Kidney (tissue), 14 donors: ENCODE data around the gene SRSF2. TPM values are rescaled to one million over a fixed set of nuclear protein-coding genes. Genes with fewer than 3 reads are reported as not detected.

Source experiments
- DNase-seq, 5 donors: peaks; one replicate each; pipeline ENCODE4 v3.0.0-alpha.2; 2013 to 2020
- FAIRE-seq: peaks from 2 replicates; lab custom pipeline; 2012; peaks lifted over from hg19 to GRCh38; lab: Jason Lieb, UNC
- H3K27ac ChIP-seq, 2 donors: one replicate each; pipeline ENCODE4 v1.7.0; 2013; ENCODE audit warnings: low read depth in 2 of 2, low read length in 2 of 2, inconsistent platforms in 1 of 2
- H3K27me3 ChIP-seq: one replicate; pipeline ENCODE4 v1.7.1; 2013; ENCODE audit warnings: low read length, inconsistent platforms; ENCODE audit not compliant: control insufficient read depth, insufficient read depth
- H3K36me3 ChIP-seq, 3 donors: one replicate each; pipeline versions ENCODE4 v1.7.0 to v1.7.1; 2013; ENCODE audit warnings: low read length in 3 of 3, control low read depth in 1 of 3, inconsistent platforms in 1 of 3; ENCODE audit not compliant: insufficient read depth in 3 of 3, control insufficient read depth in 2 of 3
- H3K4me1 ChIP-seq, 3 donors: one replicate each; pipeline versions ENCODE4 v1.7.0 to v1.7.1; 2013; ENCODE audit warnings: low read length in 3 of 3, inconsistent platforms in 1 of 3, low read depth in 1 of 3; ENCODE audit not compliant: control insufficient read depth in 2 of 3, insufficient read depth in 2 of 3
- H3K4me3 ChIP-seq, 3 donors: one replicate each; pipeline versions ENCODE4 v1.7.0 to v1.8.1; 2013; ENCODE audit warnings: low read length in 3 of 3, control low read depth in 1 of 3, inconsistent platforms in 1 of 3
- H3K9ac ChIP-seq, 3 donors: one replicate each; pipeline versions ENCODE4 v1.7.0 to v1.7.1; 2013; ENCODE audit warnings: low read length in 3 of 3, control low read depth in 1 of 3, inconsistent platforms in 1 of 3
- H3K9me3 ChIP-seq, 3 donors: one replicate each; pipeline versions ENCODE4 v1.7.0 to v1.7.1; 2013; ENCODE audit warnings: low read length in 3 of 3, control low read depth in 1 of 3, inconsistent platforms in 1 of 3; ENCODE audit not compliant: control insufficient read depth in 2 of 3, insufficient read depth in 1 of 3
- CTCF ChIP-seq: IDR thresholded peaks from 3 replicates; pipeline ENCODE4 v1.5.1; 2012; ENCODE audit warnings: mild to moderate bottlenecking, moderate library complexity, borderline replicate concordance; ENCODE audit not compliant: insufficient read depth; ENCODE audit errors: extremely low read depth
- intact Hi-C: fragments of 100-400 bp; cut with DNase I; formaldehyde crosslinking; loops from one replicate; pipeline ENCODE4 v1.11.1; 2022
- polyA plus RNA-seq: library from polyadenylated mRNA; stranded (reverse); fragments of 350-450 nt; fragmentation: Illumina TruSeq; extraction: RNeasy Lipid Tissue Mini Kit (QIAGEN cat#74804); gene quantifications from one replicate; pipeline ENCODE4 v1.2.3, GENCODE V29; 2014; ENCODE audit warnings: low read depth, low replicate concordance; ENCODE audit not compliant: insufficient read depth
- total RNA-seq: library from RNA; stranded (reverse); fragmentation: NEBNext Ultra II Directional; extraction: Animal tissue kit (Norgen Biotek cat#: 25700); gene quantifications from one replicate; pipeline ENCODE4 v1.2.1, GENCODE V29; 2021
- donor health status: control.
- donor health status: control.
- donor health status: control.
- donor health status: control.
- donor health status: control.
- donor health status: DM: yes; HTN: yes; CAD: no.
- donor health status: Normal renal cell carcinoma (clear cell type).

The SRSF2 gene
- total and polyA plus RNA-seq, 2 donors from 2014 or later, result 129 to 155 TPM

DNA sequence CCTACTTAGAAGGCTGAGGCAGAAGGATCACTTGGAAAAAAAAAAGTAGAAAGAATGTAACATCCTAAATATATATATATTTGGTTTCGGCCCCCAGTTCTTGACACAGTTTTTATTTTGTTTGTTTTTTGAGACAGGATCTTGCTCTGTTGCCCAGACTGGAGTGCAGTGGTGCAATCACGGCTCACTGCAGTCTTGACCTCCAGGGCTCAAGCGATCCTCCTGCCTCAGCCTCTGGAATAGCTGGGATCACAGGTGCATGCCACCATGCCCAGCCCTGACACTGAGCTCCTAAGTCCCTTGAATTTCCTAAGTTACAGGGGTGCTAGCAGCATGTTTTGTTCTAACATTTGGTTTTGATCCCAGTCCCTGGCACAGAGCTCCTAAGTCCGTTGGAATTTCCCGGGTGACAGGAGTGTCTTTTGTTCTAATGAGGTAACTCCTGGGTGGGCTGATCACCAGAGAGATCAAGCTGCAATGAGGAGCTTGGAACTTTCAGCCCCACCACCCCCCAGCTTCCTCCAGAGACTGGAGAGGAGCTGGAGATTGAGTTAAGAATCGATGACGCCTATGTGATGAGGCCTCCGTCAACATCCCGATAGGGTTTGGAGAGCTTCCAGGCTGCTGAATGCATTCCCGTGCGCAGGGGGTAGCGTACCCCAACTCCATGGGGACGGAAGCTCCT, 46.4 kb downstream of the SRSF2 start:
- no peaks in the 10 kb centered on the region for H3K36me3 ChIP-seq
- DNase-seq (no peak), FAIRE-seq (no peak)
- H3K9me3 ChIP-seq, result no peaks in the 10 kb centered on the region
- no peak overlapping the region for H3K27ac ChIP-seq
- no peaks in the 10 kb centered on the region for H3K27me3 ChIP-seq
- peaks cover 0 to 7% (median 0%) of the 10 kb centered on the region in 3 donors for H3K4me1 ChIP-seq
- H3K4me3 ChIP-seq, result no peak overlapping the region
- no peak overlapping the region for H3K9ac ChIP-seq
- TF ChIP-seq CTCF, result no peak
- intact Hi-C loops, result no loop called here

DNA sequence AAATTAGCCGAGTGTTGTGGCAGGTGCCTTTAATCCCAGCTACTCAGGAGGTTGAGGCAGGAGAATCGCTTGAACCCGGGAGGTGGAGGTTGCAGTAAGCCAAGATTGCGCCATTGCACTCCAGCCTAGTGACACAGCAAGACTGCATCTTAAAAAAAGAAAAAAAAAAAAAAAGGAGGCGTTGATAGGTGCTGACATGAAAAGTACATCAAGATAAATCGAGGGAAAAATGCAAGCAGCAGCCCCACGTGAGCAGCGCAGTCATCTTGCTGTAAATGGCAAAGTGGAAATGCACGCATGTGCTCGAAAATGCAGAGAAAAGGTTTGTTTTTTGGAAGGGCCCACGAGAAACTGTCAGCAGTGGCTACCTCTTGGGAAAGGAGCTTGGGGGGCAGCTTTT, 47.3 kb downstream of the SRSF2 start:
- Histone ChIP-seq H3K36me3 (no peaks in the 10 kb centered on the region), H3K4me1 (peaks cover 0 to 4% (median 0%) of the 10 kb centered on the region in 3 donors), H3K27me3 (no peaks in the 10 kb centered on the region), H3K9ac (no peak overlapping the region), H3K4me3 (no peak overlapping the region), H3K27ac (no peak overlapping the region), H3K9me3 (no peaks in the 10 kb centered on the region)
- intact Hi-C loops, result no loop called here
- DNase-seq (no peak), FAIRE-seq (no peak)
- no peak for TF ChIP-seq CTCF

DNA sequence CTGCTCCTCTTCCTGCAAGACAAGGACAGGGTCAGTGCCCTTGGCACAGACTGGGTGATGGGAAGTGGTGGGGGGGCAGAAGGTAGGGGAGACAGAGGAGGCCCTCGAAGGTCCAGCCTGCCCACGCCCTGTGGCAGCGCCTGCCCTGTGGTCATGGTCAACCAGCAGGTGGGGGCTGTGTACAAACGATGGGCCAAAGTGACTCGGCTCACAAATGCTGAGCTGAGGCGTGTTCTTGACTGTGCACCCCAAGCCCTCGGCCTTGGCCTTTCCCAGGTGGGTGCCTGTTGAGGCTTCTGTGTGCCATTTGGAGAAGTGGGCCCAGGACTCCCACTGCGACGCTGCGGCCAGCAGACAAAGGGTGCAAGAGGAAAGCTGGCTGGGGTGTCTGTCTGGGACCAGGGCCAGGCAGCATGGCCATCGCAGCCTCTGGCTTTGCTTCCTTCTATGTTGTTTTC, 48.9 kb downstream of the SRSF2 start:
- H3K9ac ChIP-seq, result no peak overlapping the region
- FAIRE-seq, result no peak
- peaks cover 0 to 4% (median 0%) of the 10 kb centered on the region in 3 donors for H3K4me1 ChIP-seq
- no peak for DNase-seq
- no peaks in the 10 kb centered on the region for H3K9me3 ChIP-seq
- no peaks in the 10 kb centered on the region for H3K27me3 ChIP-seq
- no peak overlapping the region for H3K4me3 ChIP-seq
- no peaks in the 10 kb centered on the region for H3K36me3 ChIP-seq
- no peak for TF ChIP-seq CTCF
- peak overlapping the region in 1 of 2 donors; percentile 16 for H3K27ac ChIP-seq
- intact Hi-C loops, result no loop called here
